Measurements from ENCODE around the gene DSTN.

DNA sequence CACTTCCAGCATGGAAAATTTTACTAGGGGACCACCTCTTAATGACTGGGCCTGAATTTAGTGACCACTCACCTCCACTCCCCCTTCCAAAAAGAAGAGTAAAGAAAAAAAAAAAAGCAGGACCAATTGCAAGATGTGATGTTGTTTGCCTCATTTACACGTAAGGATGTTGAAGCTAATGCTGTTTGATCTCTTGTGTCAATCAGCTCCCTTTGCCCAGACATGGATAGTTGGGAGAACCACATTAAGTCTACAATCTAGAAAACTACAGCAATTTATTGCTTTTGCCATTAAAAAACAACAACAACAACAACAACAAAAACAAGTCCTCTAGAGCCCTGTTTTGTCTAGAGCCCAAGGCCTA lies 11.0 kb upstream of the DSTN start:
- no peak for TF ChIP-seq ZFP30 (CRISPR knock-in tag; IDR thresholded peaks at IDR 0.05)
- no peak for TF ChIP-seq ZC3H10 (CRISPR knock-in tag; IDR thresholded peaks at IDR 0.05)
- TF ChIP-seq, protein P1, sequence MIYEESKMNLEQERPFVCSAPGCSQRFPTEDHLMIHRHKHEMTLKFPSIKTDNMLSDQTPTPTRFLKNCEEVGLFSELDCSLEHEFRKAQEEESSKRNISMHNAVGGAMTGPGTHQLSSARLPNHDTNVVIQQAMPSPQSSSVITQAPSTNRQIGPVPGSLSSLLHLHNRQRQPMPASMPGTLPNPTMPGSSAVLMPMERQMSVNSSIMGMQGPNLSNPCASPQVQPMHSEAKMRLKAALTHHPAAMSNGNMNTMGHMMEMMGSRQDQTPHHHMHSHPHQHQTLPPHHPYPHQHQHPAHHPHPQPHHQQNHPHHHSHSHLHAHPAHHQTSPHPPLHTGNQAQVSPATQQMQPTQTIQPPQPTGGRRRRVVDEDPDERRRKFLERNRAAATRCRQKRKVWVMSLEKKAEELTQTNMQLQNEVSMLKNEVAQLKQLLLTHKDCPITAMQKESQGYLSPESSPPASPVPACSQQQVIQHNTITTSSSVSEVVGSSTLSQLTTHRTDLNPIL (CRISPR knock-in tag; IDR thresholded peaks at IDR 0.05; ENCODE audit: low read depth), result no peak
- TF ChIP-seq, protein P2, sequence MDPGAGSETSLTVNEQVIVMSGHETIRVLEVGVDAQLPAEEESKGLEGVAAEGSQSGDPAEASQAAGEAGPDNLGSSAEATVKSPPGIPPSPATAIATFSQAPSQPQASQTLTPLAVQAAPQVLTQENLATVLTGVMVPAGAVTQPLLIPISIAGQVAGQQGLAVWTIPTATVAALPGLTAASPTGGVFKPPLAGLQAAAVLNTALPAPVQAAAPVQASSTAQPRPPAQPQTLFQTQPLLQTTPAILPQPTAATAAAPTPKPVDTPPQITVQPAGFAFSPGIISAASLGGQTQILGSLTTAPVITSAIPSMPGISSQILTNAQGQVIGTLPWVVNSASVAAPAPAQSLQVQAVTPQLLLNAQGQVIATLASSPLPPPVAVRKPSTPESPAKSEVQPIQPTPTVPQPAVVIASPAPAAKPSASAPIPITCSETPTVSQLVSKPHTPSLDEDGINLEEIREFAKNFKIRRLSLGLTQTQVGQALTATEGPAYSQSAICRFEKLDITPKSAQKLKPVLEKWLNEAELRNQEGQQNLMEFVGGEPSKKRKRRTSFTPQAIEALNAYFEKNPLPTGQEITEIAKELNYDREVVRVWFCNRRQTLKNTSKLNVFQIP (CRISPR knock-in tag; IDR thresholded peaks at IDR 0.05; ENCODE audit: borderline replicate concordance, low read depth), result no peak
- TF ChIP-seq TCF4 (CRISPR knock-in tag; IDR thresholded peaks at IDR 0.05; ENCODE audit: borderline replicate concordance), result no peak
